Transverse colon (tissue), 4 donors: ENCODE results near the gene SOWAHA. TPM values are rescaled to one million over a fixed set of nuclear protein-coding genes. Genes with fewer than 3 reads are reported as not detected.
"Not testable (repeated sequence)": the region's sequence is repeated elsewhere in the genome, so short reads cannot be mapped to it uniquely, and the experiment has no call there.

ENCODE experiments used
- DNase-seq: peaks from one replicate; pipeline ENCODE4 v3.0.0-alpha.2; 2019
- H3K27ac ChIP-seq, 4 donors: fragments of 200-600 bp; sonication (generic); 2 replicates each; pipeline ENCODE4 v1.5.1; 2016 to 2018; ENCODE audit warnings: inconsistent platforms in 4 of 4
- H3K27me3 ChIP-seq: fragments of 200-600 bp; sonication (generic); 2 replicates; pipeline ENCODE4 v1.5.1; 2017; ENCODE audit warnings: inconsistent platforms
- H3K36me3 ChIP-seq, 4 donors: fragments of 200-600 bp; sonication (generic); 2 replicates each; pipeline ENCODE4 v1.5.1; 2017 to 2019; ENCODE audit warnings: inconsistent platforms in 4 of 4
- H3K4me1 ChIP-seq, 4 donors: fragments of 200-600 bp; sonication (generic); 2 replicates each; pipeline ENCODE4 v1.5.1; 2017 to 2020; ENCODE audit warnings: inconsistent platforms in 4 of 4
- H3K4me3 ChIP-seq, 4 donors: fragments of 200-600 bp; sonication (generic); 1 replicate in 1 of 4; 2 replicates in 3 of 4; pipeline versions ENCODE4 v1.5.1 to v1.6.1; 2017 to 2019; ENCODE audit warnings: inconsistent platforms in 4 of 4
- H3K9me3 ChIP-seq, 2 donors: fragments of 200-600 bp; sonication (generic); 2 replicates each; pipeline ENCODE4 v1.5.1; 2017 to 2019; ENCODE audit warnings: inconsistent platforms in 2 of 2
- CTCF ChIP-seq, 5 experiments: fragments of 200-600 bp in 3 of 5; fragments of 450-650 bp in 2 of 5; sonication (generic) in 3 of 5; IDR thresholded peaks; 1 replicate in 2 of 5; 2 replicates in 3 of 5; pipeline ENCODE4 v1.5.1; 2016 to 2017; ENCODE audit warnings: antibody characterized with exemption in 5 of 5, inconsistent platforms in 3 of 5, mild to moderate bottlenecking in 2 of 5, moderate library complexity in 1 of 5
- EP300 ChIP-seq: sonication (generic); formaldehyde crosslinking; IDR thresholded peaks from one replicate; pipeline ENCODE4 v1.6.1; 2017; ENCODE audit warnings: antibody characterized with exemption, low read depth
- POLR2A ChIP-seq: fragments of 450-650 bp; IDR thresholded peaks from one replicate; pipeline ENCODE4 v1.6.1; 2016; ENCODE audit warnings: antibody characterized with exemption, mild to moderate bottlenecking, moderate library complexity
- POLR2AphosphoS5 ChIP-seq, 3 donors: sonication (generic); formaldehyde crosslinking; IDR thresholded peaks; one replicate each; pipeline ENCODE4 v1.6.1; 2016; ENCODE audit warnings: antibody characterized with exemption in 3 of 3
- WGBS, 2 donors: methylation state at CpG; one replicate each; pipeline ENCODE4 v1.1.5; 2018; ENCODE audit warnings: low coverage in 1 of 2; 5-methylcytosine and 5-hydroxymethylcytosine counted together
- in situ Hi-C, 4 donors: fragments of 200-750 bp; cut with MboI; loops; one replicate each; pipeline versions ENCODE4 v1.15.0 to v1.15.1; 2017; ENCODE audit warnings: low sequenced_read_pairs in 3 of 4, low pct_ligation_motif_present in 1 of 4, low pct_unique_long_range_greater_than_20kb in 1 of 4
- intact Hi-C: fragments of 100-400 bp; cut with DNase I; formaldehyde crosslinking; loops from one replicate; pipeline ENCODE4 v1.15.1; 2023; ENCODE audit warnings: low total_unique reads
- total RNA-seq, 4 donors: library from RNA; depleted of rRNA; stranded (reverse); fragments of >200 nt; gene quantifications; one replicate each; pipeline ENCODE4 v1.1.0, GENCODE V29; 2016

The SOWAHA gene
- total RNA-seq, 4 donors from 2014 or later = 35.2 to 93.5 (median 76.0) TPM

DNA sequence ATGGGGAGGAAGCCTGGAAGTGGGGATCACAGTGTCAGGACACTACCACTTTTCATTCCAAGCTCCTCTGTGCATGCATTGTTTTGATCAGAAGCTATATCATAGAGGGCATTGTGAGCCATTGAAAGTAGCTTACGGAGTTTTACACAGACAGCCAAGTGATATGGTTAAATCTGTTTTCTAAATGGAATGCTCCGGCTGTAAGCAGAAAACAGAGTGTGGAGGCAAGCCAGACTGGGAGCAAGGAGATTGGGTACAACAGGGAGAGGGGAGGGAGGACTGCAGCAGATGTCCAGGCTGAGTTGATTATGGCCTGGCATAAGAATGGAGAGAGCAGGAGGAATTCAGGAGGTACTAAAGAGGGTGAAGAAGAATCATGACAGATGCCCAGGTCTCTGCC lies 15.5 kb upstream of the SOWAHA start:
- Histone ChIP-seq H3K4me1 (no peaks in the 10 kb centered on the region), H3K36me3 (no peaks in the 10 kb centered on the region), H3K9me3 (no peaks in the 10 kb centered on the region), H3K4me3 (no peak overlapping the region), H3K27ac (no peak overlapping the region), H3K27me3 (no peaks in the 10 kb centered on the region)
- in situ Hi-C loops (loop anchor here in 1 of 4 donors (25.0 kb wide), 1 partner anchor 410 kb away; no protein-coding TSS in a partner anchor), intact Hi-C loops (no loop called here)
- DNase-seq = no peak
- TF ChIP-seq POLR2A = no peak
- no peak for TF ChIP-seq CTCF (IDR thresholded peaks at IDR 0.05)
- TF ChIP-seq POLR2AphosphoS5 (IDR thresholded peaks at IDR 0.05) = no peak
- no peak for TF ChIP-seq EP300
- WGBS, 2 donors = 79 to 89% methylated on average over 2 of the region's 2 CpGs

DNA sequence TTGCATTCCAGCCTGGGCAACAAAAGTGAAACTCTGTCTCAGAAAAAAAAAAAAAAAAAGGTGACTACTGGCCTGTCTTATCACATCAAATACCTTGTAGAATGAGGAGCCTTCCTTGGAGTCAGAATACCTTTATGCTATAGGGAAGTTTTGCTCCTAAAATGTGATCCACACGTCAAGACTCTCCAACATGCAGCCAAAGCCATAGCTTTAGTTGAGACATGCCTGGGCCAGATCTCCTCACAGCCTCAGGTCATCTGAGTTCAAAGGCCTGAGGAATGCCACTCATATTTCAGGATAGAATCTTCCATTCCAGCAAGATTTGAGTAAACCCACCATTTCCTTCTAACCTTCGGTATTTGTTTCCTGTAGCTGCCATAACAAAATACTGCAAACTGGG lies 13.7 kb upstream of the SOWAHA start:
- Histone ChIP-seq H3K36me3 (no peaks in the 10 kb centered on the region), H3K9me3 (no peaks in the 10 kb centered on the region), H3K4me3 (no peak overlapping the region), H3K27me3 (no peaks in the 10 kb centered on the region), H3K27ac (no peak overlapping the region), H3K4me1 (no peaks in the 10 kb centered on the region)
- WGBS, 2 donors = 82 to 100% methylated on average over 1 to 2 of the region's 2 CpGs
- in situ Hi-C loops = loop anchor here in 1 of 4 donors (25.0 kb wide), 1 partner anchor 412 kb away; no protein-coding TSS in a partner anchor
- no peak for TF ChIP-seq CTCF (IDR thresholded peaks at IDR 0.05)
- TF ChIP-seq POLR2A = no peak
- TF ChIP-seq EP300 = no peak
- no peak for TF ChIP-seq POLR2AphosphoS5 (IDR thresholded peaks at IDR 0.05)
- no peak for DNase-seq
- intact Hi-C loops = no loop called here

GRCh38 chr5:132800545-132800944 lies 12.6 kb upstream of the SOWAHA start:
- Histone ChIP-seq H3K4me3 (no peak overlapping the region), H3K9me3 (no peaks in the 10 kb centered on the region), H3K27ac (no peak overlapping the region), H3K27me3 (no peaks in the 10 kb centered on the region), H3K4me1 (no peaks in the 10 kb centered on the region), H3K36me3 (no peaks in the 10 kb centered on the region)
- WGBS, 2 donors = 89% methylated on average over 2 of the region's 2 CpGs; no CpG with 5 or more reads in 1 of the 2 donors
- no peak for TF ChIP-seq POLR2AphosphoS5 (IDR thresholded peaks at IDR 0.05)
- TF ChIP-seq EP300 = no peak
- no peak for TF ChIP-seq POLR2A
- TF ChIP-seq CTCF (IDR thresholded peaks at IDR 0.05) = no peak
- DNase-seq = no peak
- in situ Hi-C loops (loop anchor here in 2 of 4 donors (25.0 kb wide), 1 partner anchor 413 kb away; no protein-coding TSS in a partner anchor), intact Hi-C loops (no loop called here)

DNA sequence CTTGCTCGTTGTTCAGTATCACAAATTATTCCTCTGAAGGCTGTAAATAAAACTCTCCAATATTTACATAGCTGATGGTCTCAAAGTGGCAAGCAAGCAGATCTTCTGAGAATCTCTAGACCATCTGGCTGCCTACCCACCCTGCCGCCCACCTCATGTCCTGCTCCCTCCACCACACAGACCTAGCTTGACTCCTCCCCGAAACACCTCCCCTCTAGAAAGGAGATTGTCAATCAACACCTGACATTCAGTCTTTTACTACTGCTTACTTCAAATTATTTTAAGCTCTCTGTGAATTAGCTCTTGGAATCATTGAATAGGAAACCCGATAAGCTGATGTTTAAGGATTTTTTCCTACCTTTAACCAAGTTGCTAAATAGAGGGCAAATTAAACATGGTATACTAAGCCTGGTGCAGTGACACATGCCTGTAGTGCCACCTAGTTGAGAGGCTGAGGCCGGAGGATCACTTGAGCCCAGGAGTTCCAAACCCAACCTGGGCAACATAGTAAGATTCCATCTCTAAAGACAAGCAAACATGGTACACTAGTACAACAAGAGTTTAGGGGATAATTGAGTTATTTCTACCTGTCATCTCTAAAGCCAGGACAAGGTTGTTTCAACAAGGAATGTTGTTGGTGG lies 10.9 kb upstream of the SOWAHA start:
- in situ Hi-C loops (loop anchor here in 2 of 4 donors (25.0 kb wide), 1 partner anchor 415 kb away; no protein-coding TSS in a partner anchor), intact Hi-C loops (no loop called here)
- Histone ChIP-seq H3K4me3 (no peak overlapping the region), H3K4me1 (peaks cover 0 to 10% (median 4%) of the 10 kb centered on the region in 4 donors), H3K27ac (no peak overlapping the region), H3K9me3 (no peaks in the 10 kb centered on the region), H3K27me3 (no peaks in the 10 kb centered on the region), H3K36me3 (no peaks in the 10 kb centered on the region)
- TF ChIP-seq EP300 = no peak
- TF ChIP-seq POLR2AphosphoS5 (IDR thresholded peaks at IDR 0.05) = no peak
- no peak for TF ChIP-seq CTCF (IDR thresholded peaks at IDR 0.05)
- TF ChIP-seq POLR2A = no peak
- 72 to 80% methylated on average over 5 of the region's 5 CpGs for WGBS, 2 donors
- DNase-seq = no peak

GRCh38 chr5:132802685-132803066 lies 10.4 kb upstream of the SOWAHA start:
- intact Hi-C loops, H3K9me3 ChIP-seq, DNase-seq, H3K36me3 ChIP-seq, H3K4me1 ChIP-seq, H3K4me3 ChIP-seq, H3K27me3 ChIP-seq, H3K27ac ChIP-seq: not testable (repeated sequence)
- in situ Hi-C loops = loop anchor here in 2 of 4 donors (25.0 kb wide), 1 partner anchor 415 kb away; no protein-coding TSS in a partner anchor
- WGBS, 2 donors = 80 to 86% methylated on average over 2 to 5 of the region's 5 CpGs

- intact Hi-C loops, DNase-seq, H3K4me3 ChIP-seq, H3K27me3 ChIP-seq, H3K27ac ChIP-seq, H3K36me3 ChIP-seq, H3K9me3 ChIP-seq: not testable (repeated sequence)
- WGBS, 2 donors = 95% methylated on average over 1 of the region's 1 CpG; no CpG with 5 or more reads in 1 of the 2 donors
- in situ Hi-C loops = loop anchor here in 2 of 4 donors (25.0 kb wide), 1 partner anchor 417 kb away; no protein-coding TSS in a partner anchor
- H3K4me1 ChIP-seq = peaks cover 3 to 25% (median 13%) of the 10 kb centered on the region in 4 donors
These were observed 8.9 kb upstream of the SOWAHA start for GRCh38 chr5:132804219-132804618.
